Inferior parietal cortex (tissue), 1 donor: Measurements from ENCODE around the gene RSPH10B2.
"Not testable (repeated sequence)": the region's sequence is repeated elsewhere in the genome, so short reads cannot be mapped to it uniquely, and the experiment has no call there.

Source experiments
- DNase-seq: peaks from one replicate; pipeline ENCODE4 v3.0.0-alpha.2; 2016; ENCODE audit errors: extremely low spot score

RSPH10B2 gene

GRCh38 chr7:6753964-6754363 lies at the start of gene RSPH10B2:
TSS of gene RSPH10B2 (plus strand) at chr7:6754103. CDS start at chr7:6757678, 3,575 bp downstream.
- not testable (repeated sequence) for DNase-seq

GRCh38 chr7:6705959-6706665 lies 47.8 kb upstream of the RSPH10B2 start:
- DNase-seq: no peak

- peak; percentile 96 for DNase-seq
Observed at GRCh38 chr7:6706666-6707407, 47.1 kb upstream of the RSPH10B2 start, which contains the start of gene ZNF12. TSS of gene ZNF12 (minus strand) at chr7:6706947. CDS start at chr7:6705173, 1,774 bp downstream.

GRCh38 chr7:6708304-6708703 lies 45.6 kb upstream of the RSPH10B2 start:
- DNase-seq: no peak

- no peak for DNase-seq
Observed at GRCh38 chr7:6709808-6710207, 44.1 kb upstream of the RSPH10B2 start.

- no peak for DNase-seq
Observed at GRCh38 chr7:6714360-6714759, 39.5 kb upstream of the RSPH10B2 start.

- not testable (repeated sequence) for DNase-seq
Observed at GRCh38 chr7:6715898-6716297, 38.0 kb upstream of the RSPH10B2 start.

- no peak for DNase-seq
Observed at GRCh38 chr7:6718124-6718523, 35.8 kb upstream of the RSPH10B2 start.

GRCh38 chr7:6724351-6724750 lies 29.6 kb upstream of the RSPH10B2 start:
- DNase-seq: not testable (repeated sequence)

- DNase-seq: no peak
Observed at GRCh38 chr7:6725003-6725402, 28.9 kb upstream of the RSPH10B2 start.

GRCh38 chr7:6726341-6726740 lies 27.6 kb upstream of the RSPH10B2 start:
- DNase-seq: not testable (repeated sequence)

- no peak for DNase-seq
Observed at GRCh38 chr7:6727663-6728062, 26.2 kb upstream of the RSPH10B2 start.

GRCh38 chr7:6728893-6729491 lies 24.9 kb upstream of the RSPH10B2 start:
- not testable (repeated sequence) for DNase-seq

- DNase-seq: peak; percentile 95
Observed at GRCh38 chr7:6729492-6730342, 24.2 kb upstream of the RSPH10B2 start.

GRCh38 chr7:6730343-6730633 lies 23.6 kb upstream of the RSPH10B2 start:
- no peak for DNase-seq

- DNase-seq: not testable (repeated sequence)
Observed at GRCh38 chr7:6738415-6738814, 15.5 kb upstream of the RSPH10B2 start.

- DNase-seq: not testable (repeated sequence)
Observed at GRCh38 chr7:6744410-6745100, 9.3 kb upstream of the RSPH10B2 start.

GRCh38 chr7:6749335-6749734 lies 4.6 kb upstream of the RSPH10B2 start:
- not testable (repeated sequence) for DNase-seq

- not testable (repeated sequence) for DNase-seq
Observed at GRCh38 chr7:6750173-6750572, 3.7 kb upstream of the RSPH10B2 start.

- DNase-seq: not testable (repeated sequence)
Observed at GRCh38 chr7:6761186-6761585, 7.3 kb downstream of the RSPH10B2 start.

GRCh38 chr7:6781581-6781980 lies 27.7 kb downstream of the RSPH10B2 start:
- not testable (repeated sequence) for DNase-seq
